ENCODE results near the gene TGM5. TPM values are rescaled to one million over a fixed set of nuclear protein-coding genes. Genes with fewer than 3 reads are reported as not detected.

The TGM5 gene
- total and polyA plus RNA-seq, 4 donors, result 0.15 TPM; not detected in 3

GRCh38 chr15:43215961-43216360 is 50.8 kb downstream of the TGM5 start:
- Histone ChIP-seq H3K27me3 (ENCODE audit: control insufficient read depth in 3 of 3, insufficient read depth in 3 of 3, low read length in 2 of 3) (no peaks in the 10 kb centered on the region), H3K4me3 (no peak overlapping the region), H3K27ac (ENCODE audit: low read depth in 1 of 2, low read length in 1 of 2) (no peak overlapping the region), H3K9ac (ENCODE audit: insufficient read depth in 1 of 2, low read length in 2 of 2) (no peak overlapping the region), H3K9me3 (ENCODE audit: control insufficient read depth in 4 of 4, insufficient read depth in 3 of 4, low read length in 3 of 4) (no peaks in the 10 kb centered on the region), H3K36me3 (ENCODE audit: control insufficient read depth in 4 of 4, insufficient read depth in 4 of 4, low read length in 4 of 4) (no peaks in the 10 kb centered on the region), H3K4me1 (ENCODE audit: control insufficient read depth in 5 of 5, insufficient read depth in 5 of 5, low read length in 5 of 5) (no peaks in the 10 kb centered on the region)
- TF ChIP-seq CTCF (IDR thresholded peaks at IDR 0.05; ENCODE audit: control extremely low read depth, extremely low read depth), result no peak
- DNase-seq (no peak), ATAC-seq (ENCODE audit: insufficient read depth, low FRiP score) (no peak)
- WGBS, 2 donors, result 86 to 94% methylated on average over 7 of the region's 7 CpGs

GRCh38 chr15:43214592-43215295 is 52.0 kb downstream of the TGM5 start:
- Histone ChIP-seq H3K27me3 (ENCODE audit: control insufficient read depth in 3 of 3, insufficient read depth in 3 of 3, low read length in 2 of 3) (no peaks in the 10 kb centered on the region), H3K9me3 (ENCODE audit: control insufficient read depth in 4 of 4, insufficient read depth in 3 of 4, low read length in 3 of 4) (no peaks in the 10 kb centered on the region), H3K36me3 (ENCODE audit: control insufficient read depth in 4 of 4, insufficient read depth in 4 of 4, low read length in 4 of 4) (no peaks in the 10 kb centered on the region), H3K4me1 (ENCODE audit: control insufficient read depth in 5 of 5, insufficient read depth in 5 of 5, low read length in 5 of 5) (no peaks in the 10 kb centered on the region), H3K4me3 (no peak overlapping the region), H3K27ac (ENCODE audit: low read depth in 1 of 2, low read length in 1 of 2) (no peak overlapping the region), H3K9ac (ENCODE audit: insufficient read depth in 1 of 2, low read length in 2 of 2) (no peak overlapping the region)
- no peak for TF ChIP-seq CTCF (IDR thresholded peaks at IDR 0.05; ENCODE audit: control extremely low read depth, extremely low read depth)
- WGBS, 2 donors, result 90 to 94% methylated on average over 6 of the region's 6 CpGs
- DNase-seq, result no peak
- no peak for ATAC-seq (ENCODE audit: insufficient read depth, low FRiP score)

GRCh38 chr15:43214169-43214568 is 52.6 kb downstream of the TGM5 start:
- Histone ChIP-seq H3K27me3 (ENCODE audit: control insufficient read depth in 3 of 3, insufficient read depth in 3 of 3, low read length in 2 of 3) (peaks cover 0 to 3% (median 0%) of the 10 kb centered on the region in 3 donors), H3K4me3 (no peak overlapping the region), H3K27ac (ENCODE audit: low read depth in 1 of 2, low read length in 1 of 2) (no peak overlapping the region), H3K9me3 (ENCODE audit: control insufficient read depth in 4 of 4, insufficient read depth in 3 of 4, low read length in 3 of 4) (no peaks in the 10 kb centered on the region), H3K9ac (ENCODE audit: insufficient read depth in 1 of 2, low read length in 2 of 2) (no peak overlapping the region), H3K36me3 (ENCODE audit: control insufficient read depth in 4 of 4, insufficient read depth in 4 of 4, low read length in 4 of 4) (no peaks in the 10 kb centered on the region), H3K4me1 (ENCODE audit: control insufficient read depth in 5 of 5, insufficient read depth in 5 of 5, low read length in 5 of 5) (no peaks in the 10 kb centered on the region)
- TF ChIP-seq CTCF (IDR thresholded peaks at IDR 0.05; ENCODE audit: control extremely low read depth, extremely low read depth), result no peak
- ATAC-seq (ENCODE audit: insufficient read depth, low FRiP score) (no peak), DNase-seq (no peak)
- WGBS, 2 donors, result 74 to 78% methylated on average over 8 of the region's 8 CpGs

DNA sequence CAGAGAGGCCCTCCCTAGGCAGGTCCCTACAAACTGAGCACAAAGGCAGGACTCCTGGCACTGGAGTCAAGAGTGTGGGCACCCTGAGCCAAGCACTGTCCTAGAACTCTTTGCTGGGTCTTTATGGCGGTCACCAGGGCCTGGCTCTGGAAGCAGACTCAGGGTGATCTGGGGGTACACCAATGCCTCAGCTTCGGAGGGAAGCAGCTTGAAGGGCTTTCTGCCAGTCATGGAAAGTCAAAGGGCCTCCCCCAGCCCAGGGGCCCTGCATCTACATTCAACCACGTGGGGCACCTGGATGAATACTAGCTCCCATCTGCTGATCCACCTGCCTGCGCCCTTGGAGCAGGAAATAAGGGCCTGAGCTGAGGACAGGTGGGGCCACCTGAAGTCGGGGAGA is 53.3 kb downstream of the TGM5 start:
- Histone ChIP-seq H3K9me3 (ENCODE audit: control insufficient read depth in 4 of 4, insufficient read depth in 3 of 4, low read length in 3 of 4) (no peaks in the 10 kb centered on the region), H3K27me3 (ENCODE audit: control insufficient read depth in 3 of 3, insufficient read depth in 3 of 3, low read length in 2 of 3) (peaks cover 0 to 3% (median 0%) of the 10 kb centered on the region in 3 donors), H3K36me3 (ENCODE audit: control insufficient read depth in 4 of 4, insufficient read depth in 4 of 4, low read length in 4 of 4) (no peaks in the 10 kb centered on the region), H3K4me3 (no peak overlapping the region), H3K4me1 (ENCODE audit: control insufficient read depth in 5 of 5, insufficient read depth in 5 of 5, low read length in 5 of 5) (no peaks in the 10 kb centered on the region), H3K9ac (ENCODE audit: insufficient read depth in 1 of 2, low read length in 2 of 2) (no peak overlapping the region), H3K27ac (ENCODE audit: low read depth in 1 of 2, low read length in 1 of 2) (no peak overlapping the region)
- no peak for DNase-seq
- 83 to 86% methylated on average over 5 of the region's 5 CpGs for WGBS, 2 donors
- no peak for ATAC-seq (ENCODE audit: insufficient read depth, low FRiP score)
- no peak for TF ChIP-seq CTCF (IDR thresholded peaks at IDR 0.05; ENCODE audit: control extremely low read depth, extremely low read depth)
